C4-2B (cell line): Measurements from ENCODE around the gene TMCC1.

Experiments
- CTCF ChIP-seq: fragments of 450-650 bp; conservative IDR thresholded peaks from 2 replicates; pipeline ENCODE4 v1.5.1; 2017; ENCODE audit warnings: mild to moderate bottlenecking
- ZFX ChIP-seq: fragments of 450-650 bp; IDR thresholded peaks from 2 replicates; pipeline ENCODE4 v1.6.1; 2017

- TF ChIP-seq ZFX: no peak
- TF ChIP-seq CTCF: no peak
Observed at GRCh38 chr3:129692743-129693142, 200.8 kb downstream of the TMCC1 start.
